GM18499 (cell line): Measurements from ENCODE around the gene ZNF292.
"Not testable (repeated sequence)": the region's sequence is repeated elsewhere in the genome, so short reads cannot be mapped to it uniquely, and the experiment has no call there.

Experiments used
- ATAC-seq: cut with Tn5 transposase; IDR thresholded peaks from one replicate; pipeline ENCODE4 v1.9.1; 2021; ENCODE audit warnings: moderate number of reproducible peaks; ENCODE audit not compliant: insufficient read depth, unreplicated experiment

ZNF292 gene

DNA sequence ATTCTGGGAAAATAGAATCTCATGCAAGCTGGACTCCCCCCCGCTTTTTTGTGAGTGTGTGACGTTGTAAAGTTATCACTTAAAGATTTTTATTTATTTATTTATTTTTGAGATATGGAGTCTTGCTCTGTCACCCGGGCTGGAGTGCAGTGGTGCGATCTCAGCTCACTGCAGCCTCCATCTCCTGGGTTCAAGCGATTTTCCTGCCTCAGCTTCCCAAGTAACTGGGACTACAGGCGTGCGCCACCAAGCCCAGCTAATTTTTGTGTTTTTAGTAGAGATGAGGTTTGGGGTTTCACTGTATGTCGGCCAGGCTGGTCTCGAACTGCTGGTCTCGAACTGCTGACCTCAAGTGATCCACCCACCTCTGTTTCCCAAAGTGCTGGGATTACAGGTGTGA is 2.2 kb downstream of the ZNF292 start:
- ATAC-seq: not testable (repeated sequence)

DNA sequence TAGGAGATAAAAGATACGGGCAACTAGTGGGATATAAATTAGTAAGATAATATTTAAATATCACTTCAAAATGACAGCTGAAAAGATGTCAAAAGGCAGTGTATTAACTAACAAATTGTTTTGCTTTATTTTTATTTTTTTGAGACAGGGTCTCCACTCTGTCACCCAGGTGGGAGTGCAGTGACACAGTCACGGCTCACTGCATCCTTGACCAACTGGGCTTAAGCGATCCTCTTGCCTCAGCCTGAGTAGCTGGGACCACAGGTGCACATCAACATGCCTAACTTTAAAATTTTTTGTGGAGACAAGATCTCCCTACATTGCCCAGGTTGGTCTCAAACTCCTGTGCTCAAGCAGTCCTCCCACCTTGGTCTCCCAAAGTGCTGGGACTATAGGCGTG is 5.9 kb downstream of the ZNF292 start:
- ATAC-seq: no peak

DNA sequence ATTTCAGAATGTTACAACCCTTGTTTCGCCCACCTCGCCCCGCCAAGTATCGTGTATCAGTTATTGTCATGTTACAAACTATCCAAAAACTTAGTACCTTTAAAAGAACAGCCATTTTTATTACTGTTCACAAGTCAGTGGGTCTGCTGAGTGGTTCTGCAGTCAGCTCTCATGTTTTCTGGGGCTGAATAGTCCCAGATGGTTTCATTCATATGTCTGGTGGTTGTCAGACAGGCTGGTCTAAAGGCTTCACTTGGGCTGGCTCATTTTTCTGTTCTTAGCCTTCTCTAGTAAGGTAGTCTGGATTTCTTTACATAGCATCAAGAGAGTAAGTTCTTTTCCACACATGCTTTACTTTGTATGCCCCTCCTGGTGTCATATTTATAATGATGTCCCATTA is 8.6 kb downstream of the ZNF292 start:
- no peak for ATAC-seq

DNA sequence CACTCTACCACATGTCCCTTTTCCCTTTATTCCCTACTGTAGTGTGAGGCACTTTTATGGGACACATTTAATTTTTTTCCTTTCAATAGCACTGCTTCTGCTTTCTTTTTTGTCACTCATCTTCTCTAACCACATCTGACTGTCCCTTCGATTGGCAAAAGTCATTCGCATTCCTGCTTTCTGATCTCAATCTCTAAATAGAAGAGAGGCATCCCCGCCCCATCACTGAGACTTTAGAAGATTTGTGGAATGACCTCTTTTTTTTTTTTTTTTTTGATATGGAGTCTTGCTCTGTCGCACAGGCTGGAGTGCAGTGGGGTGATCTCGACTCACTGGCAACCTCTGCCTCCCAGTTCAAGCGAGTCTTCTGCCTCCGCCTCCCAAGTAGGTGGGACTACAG is 9.1 kb downstream of the ZNF292 start:
- ATAC-seq: no peak

DNA sequence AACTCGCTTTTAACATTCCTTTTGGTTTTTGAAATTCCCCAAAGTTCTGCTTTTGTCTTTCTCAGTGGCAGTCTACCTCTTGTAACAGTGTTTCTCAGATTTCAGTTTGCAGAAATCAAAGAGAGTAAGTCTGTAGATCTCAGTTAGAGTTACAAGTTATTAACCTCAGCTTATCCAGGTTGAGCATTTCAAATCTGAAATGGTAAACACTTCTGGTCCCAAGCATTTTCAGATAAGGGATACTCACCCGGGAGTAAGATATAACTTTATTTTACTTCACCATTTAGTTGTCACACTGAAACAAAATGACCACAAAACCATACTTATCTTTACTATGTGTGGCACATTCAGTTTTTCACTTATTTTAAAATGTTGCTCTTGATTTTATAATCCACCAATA is 9.8 kb downstream of the ZNF292 start:
- ATAC-seq: no peak

DNA sequence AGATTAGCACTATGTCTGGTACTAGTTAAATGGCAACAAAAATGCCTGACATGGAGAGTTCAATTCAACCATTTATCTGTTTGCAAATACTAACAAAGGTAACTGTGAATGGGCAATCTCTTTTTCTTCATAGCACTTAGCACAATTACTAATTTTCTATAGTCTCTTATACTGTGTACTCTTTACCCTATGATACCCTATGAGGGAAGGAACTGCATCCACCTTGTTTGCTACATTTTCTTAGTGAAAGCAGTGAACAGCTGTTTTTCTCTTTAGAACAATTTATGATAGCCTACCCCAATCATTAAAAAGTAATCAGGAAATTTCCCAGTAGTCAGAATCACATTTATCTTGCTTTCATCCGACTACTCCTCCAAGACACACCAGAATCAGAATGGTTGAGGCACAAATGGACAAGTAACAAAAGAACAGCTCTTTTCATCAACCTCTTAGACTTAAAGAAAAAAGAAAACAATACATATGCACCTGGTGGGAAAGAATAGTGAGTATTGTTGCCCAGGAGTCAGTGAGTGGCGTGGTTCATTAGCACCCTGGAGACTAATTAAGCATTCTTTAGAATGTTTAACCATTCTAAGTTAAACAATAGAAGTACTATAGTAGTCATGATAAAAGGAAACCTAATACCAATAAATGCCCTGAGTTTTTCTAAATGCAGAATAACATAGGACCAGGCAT is 16.7 kb downstream of the ZNF292 start:
- ATAC-seq: no peak

DNA sequence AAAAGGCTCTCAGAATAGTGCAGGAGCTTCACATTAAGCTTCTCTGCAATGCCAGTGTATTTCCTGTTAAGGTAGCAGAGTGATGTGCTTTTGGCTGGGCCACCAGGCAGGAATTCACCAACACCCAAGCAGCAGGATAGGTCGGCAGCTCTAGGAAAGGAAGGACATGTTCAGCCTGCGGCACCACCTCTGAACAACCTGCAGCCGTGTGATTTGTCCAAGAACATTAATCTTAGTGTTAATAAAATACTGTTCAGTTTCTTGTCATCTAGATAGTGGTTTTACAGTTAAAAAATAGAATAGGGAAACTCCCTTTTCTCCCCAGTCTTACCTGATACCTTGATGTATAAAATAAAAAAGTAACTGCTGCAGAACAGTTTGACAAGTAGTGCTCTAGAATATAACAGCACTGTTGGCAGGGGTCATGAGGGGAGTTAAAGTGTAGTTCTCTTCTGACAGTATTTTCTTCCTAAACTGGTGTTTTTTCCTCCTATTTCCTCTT is 18.8 kb downstream of the ZNF292 start:
- ATAC-seq: no peak

DNA sequence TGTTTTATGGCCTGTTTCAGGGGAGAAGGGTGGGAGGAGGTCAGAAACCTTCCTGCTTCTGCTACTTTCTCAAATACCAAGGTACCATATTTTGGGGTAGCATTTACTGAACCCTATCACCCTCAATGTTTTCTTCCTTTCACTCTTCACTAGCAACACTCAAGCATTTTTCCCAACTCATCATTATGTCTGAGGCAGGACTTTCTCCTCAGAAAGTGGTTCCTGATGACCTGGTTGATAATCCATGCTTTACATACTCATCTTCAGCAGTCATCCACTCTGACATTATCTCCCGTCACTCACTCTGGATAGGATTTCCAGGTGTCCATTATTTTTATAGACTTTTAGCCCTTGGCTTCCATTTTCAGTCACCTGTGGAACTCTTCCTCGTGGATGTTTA is 21.1 kb downstream of the ZNF292 start:
- no peak for ATAC-seq

DNA sequence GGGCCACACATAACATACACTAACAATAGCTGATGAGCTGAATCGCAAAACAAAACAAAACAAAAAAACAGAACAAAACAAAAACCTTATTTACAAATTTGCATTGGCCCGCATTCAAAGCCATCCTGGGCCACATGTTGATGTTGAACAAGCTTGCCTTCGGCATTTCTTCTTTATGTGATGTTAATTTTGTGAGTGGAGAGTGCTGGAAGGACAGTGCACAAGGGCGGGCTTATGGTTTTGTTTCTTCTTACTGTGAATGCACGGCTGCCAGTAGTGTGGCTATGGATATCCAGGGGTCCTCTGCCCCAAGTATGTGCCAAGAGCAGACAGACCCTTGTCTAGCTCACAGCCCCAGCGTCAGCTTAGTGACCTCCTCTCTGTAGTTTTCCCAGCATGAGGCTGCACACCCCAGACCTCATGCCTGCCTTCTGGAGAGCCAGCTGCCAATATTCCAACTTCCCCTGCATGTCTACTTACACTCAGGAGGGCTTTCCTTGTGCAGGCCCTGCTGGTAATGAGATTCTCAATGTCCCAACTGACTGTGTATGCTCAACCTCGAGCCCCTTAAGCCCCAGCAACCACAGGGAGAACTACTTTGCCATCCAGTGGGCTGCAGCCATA is 24.9 kb downstream of the ZNF292 start:
- no peak for ATAC-seq

DNA sequence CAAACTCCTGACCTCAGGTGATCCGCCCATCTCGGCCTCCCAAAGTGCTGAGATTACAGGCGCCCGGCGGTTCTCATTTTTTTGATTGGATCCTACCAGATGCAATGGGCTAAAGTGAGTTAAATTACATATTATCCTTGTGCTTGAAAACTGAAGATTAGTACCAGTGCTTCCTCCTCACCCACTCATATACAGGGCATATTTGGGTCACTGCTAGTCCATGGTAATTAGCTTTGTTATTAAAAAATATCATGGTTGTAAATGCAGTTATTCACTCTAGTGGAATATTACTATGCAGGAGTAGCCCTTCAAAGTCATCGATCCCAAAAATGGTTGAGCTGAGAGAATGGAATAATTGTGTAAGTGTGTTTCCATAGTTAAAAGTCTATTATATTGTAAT is 26.5 kb downstream of the ZNF292 start:
- ATAC-seq: no peak

DNA sequence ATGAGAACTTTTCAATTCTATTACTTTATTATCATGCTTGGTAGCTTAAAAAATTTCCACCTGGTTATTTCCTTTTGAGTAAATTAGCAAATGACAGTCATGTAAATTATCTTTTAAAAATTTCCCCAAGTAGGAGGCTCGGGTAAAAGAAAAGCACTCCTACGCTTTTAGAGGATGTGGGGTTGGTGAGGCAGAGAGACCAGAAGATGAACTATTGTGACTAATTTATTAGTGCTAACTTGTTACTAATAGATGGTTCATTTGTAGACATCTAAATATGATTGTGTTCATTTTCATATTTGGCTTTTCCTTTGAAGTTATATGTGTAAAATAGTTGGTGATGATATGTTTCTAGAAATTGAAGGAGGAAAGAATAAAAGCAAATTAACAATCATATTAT is 27.0 kb downstream of the ZNF292 start:
- ATAC-seq: peak; percentile 63

DNA sequence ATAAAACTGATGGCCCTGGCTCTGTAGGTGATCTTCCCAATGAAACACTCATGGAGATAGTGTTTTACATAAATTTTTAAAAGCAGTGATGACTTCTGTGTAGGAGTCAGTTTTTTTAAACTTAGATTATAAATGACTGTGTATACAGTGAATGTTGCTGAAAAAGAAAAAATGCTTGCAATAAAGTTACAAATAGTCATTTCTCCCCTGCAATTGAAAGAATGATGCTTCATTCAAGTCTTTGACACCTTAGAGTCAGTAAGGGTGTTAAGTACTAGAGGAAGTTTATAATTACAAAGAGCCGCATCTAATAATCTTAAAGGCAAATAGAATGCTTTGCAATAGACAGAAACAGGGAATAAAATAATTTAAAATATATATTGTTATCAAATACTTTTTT is 27.6 kb downstream of the ZNF292 start:
- ATAC-seq: no peak

DNA sequence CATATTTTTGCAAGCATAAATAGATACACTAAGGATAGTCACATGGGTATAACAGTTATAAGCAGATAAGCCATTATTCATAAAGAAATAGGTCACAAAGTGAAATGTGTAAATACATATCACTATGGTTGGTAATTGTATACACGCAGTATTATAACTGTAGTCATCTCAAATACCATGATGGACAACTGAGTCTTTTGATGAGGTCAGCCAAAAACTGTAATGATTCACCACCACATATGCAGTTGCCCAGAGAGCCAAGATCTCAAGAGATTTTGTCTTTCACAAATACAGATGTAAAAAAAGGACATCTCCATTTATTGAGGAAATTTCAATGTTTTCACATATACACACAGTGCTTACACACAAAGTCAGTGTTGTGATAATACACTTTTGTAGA is 28.3 kb downstream of the ZNF292 start:
- no peak for ATAC-seq

DNA sequence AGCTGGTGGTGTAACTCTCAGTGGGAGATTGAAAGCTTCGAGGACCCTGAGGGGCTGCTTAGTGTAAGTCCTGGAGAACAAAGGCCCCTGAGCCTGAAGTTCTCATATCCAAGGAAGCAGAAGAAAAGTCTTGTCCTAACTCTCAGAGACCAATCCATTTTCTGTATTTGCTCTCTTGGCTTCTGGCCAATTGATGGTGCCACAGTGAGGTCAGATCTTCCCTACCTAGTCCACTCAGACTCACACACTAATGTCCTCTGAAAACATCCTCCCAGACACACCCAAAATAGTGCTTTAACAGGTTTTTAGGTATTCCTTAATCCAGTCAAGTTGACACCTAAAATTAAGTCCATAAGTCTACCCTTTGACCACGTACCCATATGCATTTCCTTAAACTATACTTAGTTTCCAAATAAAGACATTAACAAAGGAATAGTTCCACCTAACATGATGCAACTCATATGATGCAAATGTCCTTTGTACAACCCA is 29.4 kb downstream of the ZNF292 start:
- ATAC-seq: no peak

DNA sequence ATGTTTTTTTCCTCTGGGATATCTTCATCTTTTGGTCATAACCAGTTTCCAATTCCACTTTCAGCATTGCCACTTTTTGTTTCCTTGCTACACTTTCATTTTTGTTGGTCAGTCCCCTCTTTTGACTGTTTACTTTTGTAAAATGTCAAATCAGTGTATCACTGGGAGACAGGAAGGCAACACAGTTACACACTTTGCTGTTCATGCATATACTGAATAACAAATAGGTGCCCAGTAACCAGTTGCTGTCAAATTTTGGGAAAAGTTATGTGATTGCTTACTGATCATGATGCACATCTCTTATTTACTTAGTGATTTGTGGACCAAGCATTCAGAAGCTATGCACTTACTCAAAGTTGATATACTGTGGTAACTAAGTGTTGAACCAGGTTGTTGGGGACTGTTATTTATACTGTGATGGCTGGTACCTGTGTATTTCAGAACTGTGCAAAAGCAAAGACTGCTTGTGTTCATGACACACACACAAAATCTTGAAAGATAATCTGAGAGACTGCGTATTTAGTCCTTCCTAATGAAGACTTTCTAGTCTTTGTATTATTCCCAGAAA is 41.0 kb downstream of the ZNF292 start:
- no peak for ATAC-seq

DNA sequence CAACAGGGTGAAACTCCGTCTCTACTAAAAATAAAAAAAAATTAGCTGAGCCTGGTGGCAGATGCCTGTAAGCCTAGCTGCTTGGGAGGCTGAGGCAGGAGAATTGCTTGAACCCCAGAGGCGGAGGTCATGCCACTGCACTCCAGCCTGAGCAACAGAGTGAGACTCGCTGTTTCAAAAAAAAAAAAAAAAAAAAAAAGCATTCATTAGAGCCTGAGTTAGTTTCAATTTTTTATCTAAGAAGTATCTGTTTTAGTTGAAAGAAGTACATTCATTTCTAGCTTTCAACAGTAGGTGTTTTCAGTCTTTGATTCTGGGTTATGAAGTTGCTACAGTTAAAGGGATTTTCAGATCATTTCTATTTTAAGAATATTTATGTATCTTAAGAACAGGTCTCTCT is 42.2 kb downstream of the ZNF292 start:
- peak; percentile 83 for ATAC-seq

DNA sequence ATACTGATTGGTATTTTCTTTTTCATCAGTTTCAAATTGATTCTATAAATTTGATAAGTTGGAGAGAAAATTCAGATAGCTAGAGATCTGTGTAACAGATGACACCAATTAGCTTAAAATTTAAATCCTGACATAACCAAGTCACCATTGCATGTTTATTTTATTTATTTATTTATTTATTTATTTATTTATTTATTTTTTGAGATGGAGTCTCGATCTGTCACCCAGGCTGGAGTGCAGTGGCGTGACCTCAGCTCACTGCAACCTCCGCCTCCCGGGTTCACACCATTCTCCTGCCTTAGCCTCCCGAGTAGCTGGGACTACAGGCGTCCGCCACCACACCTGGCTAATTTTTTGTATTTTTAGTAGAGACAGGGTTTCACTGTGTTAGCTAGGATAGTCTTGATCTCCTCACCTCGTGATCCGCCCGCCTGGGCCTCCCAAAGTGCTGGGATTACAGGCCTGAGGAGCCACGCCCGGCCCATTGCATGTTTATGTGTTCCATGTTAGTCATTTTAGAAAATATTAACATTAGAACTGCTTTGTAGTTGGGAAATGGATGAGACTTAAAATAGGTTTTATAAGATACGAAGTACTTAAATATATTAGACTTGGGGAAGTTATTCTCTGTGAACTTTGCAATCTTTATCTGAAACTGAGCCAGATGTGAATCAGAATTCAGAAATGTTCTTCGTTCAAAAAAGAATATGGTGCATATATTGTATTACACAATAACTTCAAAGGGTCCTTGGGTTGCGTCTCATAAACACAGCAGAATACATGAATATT is 42.9 kb downstream of the ZNF292 start:
- ATAC-seq: not testable (repeated sequence)

DNA sequence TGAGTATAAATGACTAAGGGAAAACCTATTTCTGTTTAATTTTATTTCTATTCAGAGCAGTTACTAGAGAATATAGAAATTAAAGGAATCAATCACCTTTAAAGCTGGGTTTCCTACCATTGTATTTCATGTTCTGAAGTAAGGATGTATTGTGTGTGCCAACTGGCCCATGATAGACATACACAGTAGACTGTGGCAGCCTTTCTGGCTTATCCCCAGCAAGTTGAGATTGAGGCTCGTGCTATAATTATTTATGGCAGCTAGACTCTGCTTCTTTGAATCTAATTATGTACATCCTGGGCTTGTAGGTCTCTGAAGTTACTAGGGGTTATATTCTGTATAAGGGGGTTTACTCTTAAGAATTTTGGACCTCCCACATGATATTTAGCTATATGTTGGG is 44.4 kb downstream of the ZNF292 start:
- ATAC-seq: no peak

DNA sequence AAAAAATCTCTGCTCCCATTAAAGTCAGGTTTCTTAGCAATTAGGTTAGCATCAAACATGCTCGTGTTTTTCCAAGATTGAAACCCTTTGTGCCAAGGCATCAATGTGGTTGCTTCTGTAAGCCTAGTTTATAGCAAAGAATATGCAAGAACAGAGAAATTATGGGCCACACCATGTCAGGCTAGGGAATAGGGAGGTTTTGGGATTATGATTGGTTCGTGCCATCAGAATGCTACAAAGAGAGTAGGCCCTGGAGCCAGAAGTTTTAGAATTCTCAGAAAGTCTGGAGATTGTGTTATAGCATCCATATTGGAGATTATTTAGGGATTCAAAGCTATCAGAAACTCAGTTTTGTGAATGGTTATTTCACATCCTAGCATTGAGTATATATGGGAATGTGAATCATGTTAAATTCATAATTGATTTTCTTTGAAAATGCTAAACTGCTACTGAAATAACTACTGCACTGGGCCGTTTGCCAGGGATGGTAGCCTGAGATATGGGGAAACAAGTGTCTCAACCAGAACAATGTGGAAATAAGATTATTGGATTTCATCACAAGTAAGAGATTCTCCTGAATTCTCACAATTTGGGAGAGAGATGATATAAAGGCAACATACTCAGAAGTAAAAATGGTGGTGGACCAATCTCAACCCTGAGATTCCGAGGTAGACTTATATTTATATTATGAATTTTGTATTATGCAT is 45.3 kb downstream of the ZNF292 start:
- ATAC-seq: no peak

DNA sequence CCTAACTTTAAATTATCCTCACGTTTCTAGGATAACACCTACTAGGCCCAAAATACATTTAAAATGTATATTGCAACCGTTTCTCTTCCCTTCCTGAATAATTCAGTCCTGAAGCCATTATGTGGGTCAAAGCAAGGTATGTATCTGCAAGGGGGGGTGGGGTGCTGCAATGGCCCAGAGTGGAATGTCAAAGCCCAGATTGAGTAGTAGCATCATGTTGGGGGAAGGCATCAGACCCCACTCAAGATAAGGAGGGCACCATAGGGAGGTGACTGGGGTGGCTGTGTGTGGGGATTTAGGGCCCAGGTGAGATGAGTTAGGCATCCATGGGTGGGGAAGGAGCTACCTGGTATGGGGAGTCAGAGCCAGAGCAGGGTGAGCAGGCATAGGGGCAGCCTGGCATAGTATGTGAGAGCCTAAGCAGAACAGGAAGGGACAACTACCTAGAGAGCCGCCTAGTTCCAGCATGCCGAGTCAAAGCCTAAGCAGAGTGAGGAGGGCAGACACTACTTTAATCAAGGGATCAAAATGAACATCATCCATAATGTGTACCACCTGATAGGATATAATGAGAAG is 48.2 kb downstream of the ZNF292 start:
- ATAC-seq: no peak
